ENCODE results near the gene THSD7B.

- TF ChIP-seq CTCF (IDR thresholded peaks at IDR 0.05; ENCODE audit: low read depth, low read length, poor library complexity, severe bottlenecking) (no peak), EZH2phosphoT487 (IDR thresholded peaks at IDR 0.05; ENCODE audit: borderline replicate concordance, low read length) (no peak)
These were observed 357.9 kb downstream of the THSD7B start for GRCh38 chr2:137123226-137123625.

Data from DOHH2 (cell line).